Activated T-cell treated with anti-CD3 and anti-CD28 coated beads, Interleukin-2, amount 50 U/mL, for 4 hours (primary cell): ENCODE results near the gene PRRT3. TPM values are rescaled to one million over a fixed set of nuclear protein-coding genes. Genes with fewer than 3 reads are reported as not detected.

Source experiments
- ATAC-seq, 2 donors: fragments of 200-7000 bp; cut with Tn5 transposase; one replicate each; pipeline ENCODE4 v1.10.0; 2021
- DNase-seq: peaks from one replicate; pipeline ENCODE4 v3.0.0-alpha.2; 2020
- H3K27me3 Mint-ChIP-seq: one replicate; pipeline ENCODE4 v1.8.0; 2021; ENCODE audit warnings: low read depth, mixed read lengths
- H3K36me3 Mint-ChIP-seq: one replicate; pipeline ENCODE4 v1.8.0; 2022; ENCODE audit warnings: mixed read lengths; ENCODE audit not compliant: insufficient read depth
- H3K4me1 Mint-ChIP-seq: one replicate; pipeline ENCODE4 v1.8.0; 2021; ENCODE audit warnings: low read depth, mixed read lengths
- H3K4me3 Mint-ChIP-seq: one replicate; pipeline ENCODE4 v1.8.0; 2021; ENCODE audit warnings: mild to moderate bottlenecking, moderate library complexity, mixed read lengths
- H3K9me3 Mint-ChIP-seq: one replicate; pipeline ENCODE4 v1.8.0; 2021; ENCODE audit warnings: mixed read lengths
- total RNA-seq, 3 donors: library from RNA; stranded (reverse); gene quantifications; one replicate each; pipeline ENCODE4 v1.2.1, GENCODE V29; 2021

PRRT3 gene
- total RNA-seq, 3 donors from 2014 or later, result 6.7 to 7.6 (median 7.5) TPM

- peaks cover 3% of the 10 kb centered on the region for H3K36me3 Mint-ChIP-seq
- H3K4me1 Mint-ChIP-seq, result peaks cover 13% of the 10 kb centered on the region
- no peaks in the 10 kb centered on the region for H3K9me3 Mint-ChIP-seq
- H3K27me3 Mint-ChIP-seq, result no peaks in the 10 kb centered on the region
- DNase-seq, result no peak
- no peak overlapping the region for H3K4me3 Mint-ChIP-seq
- no peak for ATAC-seq
Measured at GRCh38 chr3:9955611-9956352, 3.6 kb upstream of the PRRT3 start.

DNA sequence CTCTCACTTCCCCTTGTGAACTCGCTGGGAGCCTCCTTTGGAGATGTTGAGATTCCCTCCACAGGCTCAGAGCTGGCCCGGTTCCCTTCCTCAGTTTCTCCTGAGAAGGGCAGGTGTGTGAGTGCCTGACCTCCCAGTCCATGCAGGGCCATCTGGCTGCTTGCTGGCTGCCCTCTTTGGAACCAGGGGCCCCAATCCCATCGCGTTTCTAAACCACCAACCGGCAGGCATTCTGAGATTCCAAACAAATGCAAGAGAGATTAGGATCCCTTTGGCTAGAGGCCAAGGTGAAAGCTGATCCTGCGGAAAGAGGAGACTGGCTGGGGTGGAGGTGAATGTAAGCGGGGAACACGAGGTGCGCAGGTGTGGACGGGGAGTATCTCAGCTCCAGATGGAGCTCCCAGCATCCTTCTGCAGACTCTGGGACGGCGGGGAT lies 2.9 kb upstream of the PRRT3 start:
- Mint-ChIP-seq H3K27me3 (no peaks in the 10 kb centered on the region), H3K9me3 (no peaks in the 10 kb centered on the region), H3K4me3 (no peak overlapping the region), H3K36me3 (peaks cover 3% of the 10 kb centered on the region), H3K4me1 (peaks cover 15% of the 10 kb centered on the region)
- ATAC-seq (no peak), DNase-seq (no peak)

GRCh38 chr3:9951598-9951961 lies 628 bp downstream of the PRRT3 start:
- Mint-ChIP-seq H3K27me3 (no peaks in the 10 kb centered on the region), H3K9me3 (no peaks in the 10 kb centered on the region), H3K4me1 (peaks cover 15% of the 10 kb centered on the region), H3K36me3 (no peaks in the 10 kb centered on the region), H3K4me3 (peak overlapping the region; percentile 84)
- no peak for DNase-seq
- ATAC-seq, result peak; percentile 16 to 20

DNA sequence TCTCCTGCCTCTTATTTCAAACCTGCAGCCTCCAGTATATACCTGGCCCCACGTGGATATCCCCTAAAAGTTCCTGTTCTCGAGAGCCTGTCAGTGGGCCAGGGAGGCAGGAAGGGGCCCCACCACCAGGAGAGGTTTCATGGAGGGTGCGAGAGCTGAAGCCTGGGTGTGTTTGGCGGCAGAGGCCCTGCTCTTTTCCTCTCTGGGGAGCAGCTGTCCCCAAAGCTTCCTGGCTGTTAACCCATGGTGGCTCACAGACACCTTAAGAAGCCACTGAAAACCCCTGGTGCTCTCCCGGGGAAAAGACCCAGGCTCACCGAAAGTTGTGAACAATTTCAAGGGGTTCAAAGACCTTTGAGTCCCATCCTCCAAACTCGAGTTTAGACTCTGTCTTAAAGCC lies 1.1 kb downstream of the PRRT3 start:
- Mint-ChIP-seq H3K27me3 (no peaks in the 10 kb centered on the region), H3K36me3 (no peaks in the 10 kb centered on the region), H3K9me3 (no peaks in the 10 kb centered on the region), H3K4me3 (peak overlapping the region; percentile 84), H3K4me1 (peaks cover 17% of the 10 kb centered on the region)
- no peak for DNase-seq
- ATAC-seq, result no peak

- DNase-seq (no peak), ATAC-seq (no peak)
- Mint-ChIP-seq H3K36me3 (no peaks in the 10 kb centered on the region), H3K4me3 (no peak overlapping the region), H3K27me3 (no peaks in the 10 kb centered on the region), H3K9me3 (no peaks in the 10 kb centered on the region), H3K4me1 (peaks cover 18% of the 10 kb centered on the region)
Measured at GRCh38 chr3:9949626-9950025, 2.6 kb downstream of the PRRT3 start.

- H3K4me1 Mint-ChIP-seq, result peaks cover 18% of the 10 kb centered on the region
- DNase-seq, result no peak
- peaks cover under 1% of the 10 kb centered on the region for H3K36me3 Mint-ChIP-seq
- no peaks in the 10 kb centered on the region for H3K27me3 Mint-ChIP-seq
- no peak for ATAC-seq
- no peaks in the 10 kb centered on the region for H3K9me3 Mint-ChIP-seq
- no peak overlapping the region for H3K4me3 Mint-ChIP-seq
Measured at GRCh38 chr3:9949115-9949514, 3.1 kb downstream of the PRRT3 start.

GRCh38 chr3:9948586-9948985 lies 3.6 kb downstream of the PRRT3 start:
- Mint-ChIP-seq H3K4me1 (peaks cover 18% of the 10 kb centered on the region), H3K9me3 (no peaks in the 10 kb centered on the region), H3K36me3 (peaks cover 3% of the 10 kb centered on the region), H3K27me3 (no peaks in the 10 kb centered on the region), H3K4me3 (no peak overlapping the region)
- no peak for DNase-seq
- ATAC-seq, result no peak

DNA sequence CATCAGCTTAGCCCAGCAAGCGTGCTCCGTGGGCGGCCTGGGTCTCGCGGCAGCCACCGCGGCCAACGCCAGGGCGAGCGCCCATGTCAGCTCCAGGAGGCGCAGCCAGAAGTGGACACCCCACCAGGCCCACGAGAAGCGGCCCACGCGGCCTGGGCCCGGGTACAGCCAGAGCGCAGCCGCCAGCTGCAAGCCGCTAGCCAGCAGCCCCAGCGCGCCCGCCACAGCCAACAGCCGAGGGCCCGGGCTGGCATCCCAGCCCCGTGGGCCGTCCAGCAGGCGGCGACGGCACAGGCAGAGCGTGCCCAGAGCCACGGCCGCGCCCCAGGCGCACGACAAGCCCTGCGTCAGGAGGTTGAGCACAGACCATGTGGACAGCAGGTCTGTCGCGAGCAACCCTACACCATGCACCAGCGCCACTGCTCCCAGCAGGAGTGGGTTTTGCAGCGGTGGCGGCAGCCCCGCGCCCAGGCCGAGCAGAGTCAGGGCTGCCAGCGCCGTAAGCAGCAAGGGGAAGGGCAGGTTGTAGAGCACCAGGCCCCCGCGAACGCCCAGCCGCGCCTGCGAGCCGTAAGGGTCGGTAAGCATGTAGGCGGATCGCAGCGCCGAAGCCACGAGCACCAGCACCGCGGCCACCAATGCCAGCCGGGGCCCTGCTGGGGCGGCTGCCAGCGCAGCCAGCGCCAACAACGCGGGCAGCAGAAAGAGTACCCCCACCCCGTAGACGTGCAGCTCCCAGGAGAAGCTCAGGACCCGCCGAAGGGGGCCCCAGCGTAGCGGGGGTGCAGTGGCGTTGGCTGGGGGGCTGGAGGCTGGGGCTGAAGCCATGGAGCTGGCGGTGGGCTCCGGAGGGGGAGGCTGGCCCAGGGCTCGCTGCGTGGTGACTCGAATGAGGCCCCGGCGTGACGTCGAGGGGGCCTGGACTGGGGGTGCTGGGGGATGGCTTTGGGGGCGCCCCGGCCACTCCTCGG lies 4.9 kb downstream of the PRRT3 start:
- ATAC-seq, result no peak
- Mint-ChIP-seq H3K9me3 (no peaks in the 10 kb centered on the region), H3K4me3 (no peak overlapping the region), H3K27me3 (no peaks in the 10 kb centered on the region), H3K4me1 (peaks cover 14% of the 10 kb centered on the region), H3K36me3 (peaks cover 3% of the 10 kb centered on the region)
- no peak for DNase-seq

- no peaks in the 10 kb centered on the region for H3K27me3 Mint-ChIP-seq
- ATAC-seq (peak; percentile 90 to 94), DNase-seq (peak; percentile 83)
- H3K4me3 Mint-ChIP-seq, result peak overlapping the region; percentile 84
- H3K9me3 Mint-ChIP-seq, result no peaks in the 10 kb centered on the region
- H3K4me1 Mint-ChIP-seq, result peaks cover 10% of the 10 kb centered on the region
- H3K36me3 Mint-ChIP-seq, result peaks cover 4% of the 10 kb centered on the region
Measured at GRCh38 chr3:9946112-9947024, 5.8 kb downstream of the PRRT3 start.

- Mint-ChIP-seq H3K4me3 (peak overlapping the region; percentile 59), H3K27me3 (no peaks in the 10 kb centered on the region), H3K9me3 (no peaks in the 10 kb centered on the region), H3K36me3 (peaks cover 7% of the 10 kb centered on the region), H3K4me1 (peaks cover 4% of the 10 kb centered on the region)
- DNase-seq, result no peak
- ATAC-seq, result no peak
Measured at GRCh38 chr3:9945358-9945757, 6.8 kb downstream of the PRRT3 start.

DNA sequence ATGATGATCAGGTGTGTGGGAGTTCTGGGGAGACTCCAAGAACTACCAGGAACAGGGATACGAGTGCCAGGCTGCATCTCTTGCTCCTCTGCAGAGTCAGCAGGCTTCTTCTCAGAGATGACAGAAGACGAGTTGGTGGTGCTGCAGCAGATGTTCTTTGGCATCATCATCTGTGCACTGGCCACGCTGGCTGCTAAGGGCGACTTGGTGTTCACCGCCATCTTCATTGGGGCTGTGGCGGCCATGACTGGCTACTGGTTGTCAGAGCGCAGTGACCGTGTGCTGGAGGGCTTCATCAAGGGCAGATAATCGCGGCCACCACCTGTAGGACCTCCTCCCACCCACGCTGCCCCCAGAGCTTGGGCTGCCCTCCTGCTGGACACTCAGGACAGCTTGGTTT lies 7.9 kb downstream of the PRRT3 start:
- no peak for ATAC-seq

GRCh38 chr3:9942934-9943690 lies 9.1 kb downstream of the PRRT3 start:
- DNase-seq (no peak), ATAC-seq (no peak)
- Mint-ChIP-seq H3K4me3 (no peak overlapping the region), H3K9me3 (no peaks in the 10 kb centered on the region), H3K27me3 (no peaks in the 10 kb centered on the region), H3K4me1 (peaks cover 2% of the 10 kb centered on the region), H3K36me3 (peaks cover 8% of the 10 kb centered on the region)

More for the DNA sequence above, 7.9 kb downstream of the PRRT3 start:
- DNase-seq, result no peak
- Mint-ChIP-seq H3K4me1 (peaks cover 2% of the 10 kb centered on the region), H3K36me3 (peaks cover 7% of the 10 kb centered on the region), H3K27me3 (no peaks in the 10 kb centered on the region), H3K9me3 (no peaks in the 10 kb centered on the region), H3K4me3 (no peak overlapping the region)

GRCh38 chr3:9942164-9942563 lies 10.0 kb downstream of the PRRT3 start:
- Mint-ChIP-seq H3K9me3 (no peaks in the 10 kb centered on the region), H3K27me3 (no peaks in the 10 kb centered on the region), H3K4me3 (no peak overlapping the region), H3K4me1 (peaks cover 2% of the 10 kb centered on the region), H3K36me3 (peaks cover 11% of the 10 kb centered on the region)
- DNase-seq (no peak), ATAC-seq (no peak)
